Muscle layer of duodenum (tissue), 2 donors: ENCODE measurements around the gene TBCK.

Source experiments
- H3K27ac ChIP-seq: one replicate; pipeline ENCODE4 v1.7.0; 2013; ENCODE audit warnings: mild to moderate bottlenecking, low read length
- H3K27me3 ChIP-seq: one replicate; pipeline ENCODE4 v1.7.0; 2013; ENCODE audit warnings: low read depth, mild to moderate bottlenecking, control low read depth, low read length
- H3K36me3 ChIP-seq, 2 donors: one replicate each; pipeline ENCODE4 v1.7.0; 2013; ENCODE audit warnings: low read length in 2 of 2, control low read depth in 1 of 2, mild to moderate bottlenecking in 1 of 2; ENCODE audit not compliant: insufficient read depth in 2 of 2, control insufficient read depth in 1 of 2
- H3K4me1 ChIP-seq, 2 donors: one replicate each; pipeline ENCODE4 v1.7.0; 2013; ENCODE audit warnings: low read length in 2 of 2, mild to moderate bottlenecking in 2 of 2, control low read depth in 1 of 2, moderate library complexity in 1 of 2; ENCODE audit not compliant: insufficient read depth in 2 of 2, control insufficient read depth in 1 of 2
- H3K4me3 ChIP-seq, 2 donors: one replicate each; pipeline ENCODE4 v1.7.0; 2013; ENCODE audit warnings: low read length in 2 of 2, low read depth in 1 of 2, mild to moderate bottlenecking in 1 of 2
- H3K9me3 ChIP-seq, 2 donors: one replicate each; pipeline ENCODE4 v1.7.0; 2013; ENCODE audit warnings: low read length in 2 of 2, control low read depth in 1 of 2, mild to moderate bottlenecking in 1 of 2; ENCODE audit not compliant: control insufficient read depth in 1 of 2
- donor health status: healthy.

The TBCK gene

GRCh38 chr4:106036334-106036733, 279.7 kb downstream of the TBCK start:
- Histone ChIP-seq H3K4me1 (no peaks in the 10 kb centered on the region), H3K27me3 (no peaks in the 10 kb centered on the region), H3K4me3 (no peak overlapping the region), H3K27ac (no peak overlapping the region), H3K9me3 (peaks cover 0 to 2% of the 10 kb centered on the region in 2 donors), H3K36me3 (no peaks in the 10 kb centered on the region)

- no peak overlapping the region for H3K27ac ChIP-seq
- H3K4me3 ChIP-seq = no peak overlapping the region
- H3K9me3 ChIP-seq = peaks cover 0 to 5% of the 10 kb centered on the region in 2 donors
- no peaks in the 10 kb centered on the region for H3K4me1 ChIP-seq
- no peaks in the 10 kb centered on the region for H3K27me3 ChIP-seq
- H3K36me3 ChIP-seq = no peaks in the 10 kb centered on the region
These were observed 280.8 kb downstream of the TBCK start for GRCh38 chr4:106035204-106035603.

- Histone ChIP-seq H3K9me3 (peaks cover 0 to 5% of the 10 kb centered on the region in 2 donors), H3K27ac (no peak overlapping the region), H3K27me3 (no peaks in the 10 kb centered on the region), H3K4me3 (no peak overlapping the region), H3K36me3 (no peaks in the 10 kb centered on the region), H3K4me1 (no peaks in the 10 kb centered on the region)
These were observed 281.3 kb downstream of the TBCK start for GRCh38 chr4:106034751-106035150.

GRCh38 chr4:106034220-106034619, 281.8 kb downstream of the TBCK start:
- Histone ChIP-seq H3K27ac (no peak overlapping the region), H3K27me3 (no peaks in the 10 kb centered on the region), H3K9me3 (peaks cover 0 to 5% of the 10 kb centered on the region in 2 donors), H3K36me3 (no peaks in the 10 kb centered on the region), H3K4me1 (no peaks in the 10 kb centered on the region), H3K4me3 (no peak overlapping the region)

- H3K4me1 ChIP-seq = no peaks in the 10 kb centered on the region
- H3K36me3 ChIP-seq = no peaks in the 10 kb centered on the region
- H3K27ac ChIP-seq = no peak overlapping the region
- peaks cover 0 to 5% of the 10 kb centered on the region in 2 donors for H3K9me3 ChIP-seq
- H3K27me3 ChIP-seq = no peaks in the 10 kb centered on the region
- H3K4me3 ChIP-seq = no peak overlapping the region
These were observed 282.5 kb downstream of the TBCK start for GRCh38 chr4:106033469-106033868.

- Histone ChIP-seq H3K27ac (no peak overlapping the region), H3K27me3 (no peaks in the 10 kb centered on the region), H3K36me3 (no peaks in the 10 kb centered on the region), H3K4me3 (no peak overlapping the region), H3K9me3 (peaks cover 0 to 5% of the 10 kb centered on the region in 2 donors), H3K4me1 (no peaks in the 10 kb centered on the region)
These were observed 283.1 kb downstream of the TBCK start for GRCh38 chr4:106032851-106033286.

GRCh38 chr4:106022454-106022853, 293.6 kb downstream of the TBCK start:
- Histone ChIP-seq H3K27ac (no peak overlapping the region), H3K4me1 (no peaks in the 10 kb centered on the region), H3K9me3 (no peaks in the 10 kb centered on the region), H3K27me3 (no peaks in the 10 kb centered on the region), H3K4me3 (no peak overlapping the region), H3K36me3 (no peaks in the 10 kb centered on the region)

GRCh38 chr4:106021737-106022410, 294.1 kb downstream of the TBCK start:
- no peak overlapping the region for H3K4me3 ChIP-seq
- H3K4me1 ChIP-seq = no peaks in the 10 kb centered on the region
- no peak overlapping the region for H3K27ac ChIP-seq
- H3K27me3 ChIP-seq = no peaks in the 10 kb centered on the region
- no peaks in the 10 kb centered on the region for H3K9me3 ChIP-seq
- H3K36me3 ChIP-seq = no peaks in the 10 kb centered on the region

GRCh38 chr4:106019771-106020170, 296.2 kb downstream of the TBCK start:
- H3K27ac ChIP-seq = no peak overlapping the region
- no peak overlapping the region for H3K4me3 ChIP-seq
- no peaks in the 10 kb centered on the region for H3K9me3 ChIP-seq
- no peaks in the 10 kb centered on the region for H3K36me3 ChIP-seq
- no peaks in the 10 kb centered on the region for H3K27me3 ChIP-seq
- no peaks in the 10 kb centered on the region for H3K4me1 ChIP-seq

GRCh38 chr4:106017975-106018374, 298.0 kb downstream of the TBCK start:
- Histone ChIP-seq H3K27me3 (no peaks in the 10 kb centered on the region), H3K4me3 (no peak overlapping the region), H3K36me3 (no peaks in the 10 kb centered on the region), H3K9me3 (no peaks in the 10 kb centered on the region), H3K27ac (no peak overlapping the region), H3K4me1 (no peaks in the 10 kb centered on the region)

GRCh38 chr4:106011387-106011786, 304.6 kb downstream of the TBCK start:
- H3K36me3 ChIP-seq = no peaks in the 10 kb centered on the region
- H3K27ac ChIP-seq = no peak overlapping the region
- H3K9me3 ChIP-seq = peaks cover 0 to 19% of the 10 kb centered on the region in 2 donors
- H3K4me1 ChIP-seq = no peaks in the 10 kb centered on the region
- H3K27me3 ChIP-seq = no peaks in the 10 kb centered on the region
- no peak overlapping the region for H3K4me3 ChIP-seq

GRCh38 chr4:106010761-106011160, 305.2 kb downstream of the TBCK start:
- no peak overlapping the region for H3K27ac ChIP-seq
- H3K4me3 ChIP-seq = no peak overlapping the region

More at GRCh38 chr4:106010761-106011160, 305.2 kb downstream of the TBCK start:
- H3K27me3 ChIP-seq = no peaks in the 10 kb centered on the region
- no peaks in the 10 kb centered on the region for H3K4me1 ChIP-seq
- H3K9me3 ChIP-seq = peaks cover 0 to 19% of the 10 kb centered on the region in 2 donors
- H3K36me3 ChIP-seq = no peaks in the 10 kb centered on the region
